Kidney (tissue), 22 donors: ENCODE data around the gene AKR1B15. TPM values are rescaled to one million over a fixed set of nuclear protein-coding genes. Genes with fewer than 3 reads are reported as not detected.

ENCODE experiments used
- DNase-seq, 5 donors: peaks; one replicate each; pipeline ENCODE4 v3.0.0-alpha.2; 2013 to 2020
- FAIRE-seq: peaks from 2 replicates; lab custom pipeline; 2012; peaks lifted over from hg19 to GRCh38; lab: Jason Lieb, UNC
- H3K27ac ChIP-seq, 2 donors: one replicate each; pipeline ENCODE4 v1.7.0; 2013; ENCODE audit warnings: low read depth in 2 of 2, low read length in 2 of 2, inconsistent platforms in 1 of 2
- H3K27me3 ChIP-seq: one replicate; pipeline ENCODE4 v1.7.1; 2013; ENCODE audit warnings: low read length, inconsistent platforms; ENCODE audit not compliant: control insufficient read depth, insufficient read depth
- H3K36me3 ChIP-seq, 3 donors: one replicate each; pipeline versions ENCODE4 v1.7.0 to v1.7.1; 2013; ENCODE audit warnings: low read length in 3 of 3, control low read depth in 1 of 3, inconsistent platforms in 1 of 3; ENCODE audit not compliant: insufficient read depth in 3 of 3, control insufficient read depth in 2 of 3
- H3K4me1 ChIP-seq, 3 donors: one replicate each; pipeline versions ENCODE4 v1.7.0 to v1.7.1; 2013; ENCODE audit warnings: low read length in 3 of 3, inconsistent platforms in 1 of 3, low read depth in 1 of 3; ENCODE audit not compliant: control insufficient read depth in 2 of 3, insufficient read depth in 2 of 3
- H3K4me3 ChIP-seq, 3 donors: one replicate each; pipeline versions ENCODE4 v1.7.0 to v1.8.1; 2013; ENCODE audit warnings: low read length in 3 of 3, control low read depth in 1 of 3, inconsistent platforms in 1 of 3
- H3K9ac ChIP-seq, 3 donors: one replicate each; pipeline versions ENCODE4 v1.7.0 to v1.7.1; 2013; ENCODE audit warnings: low read length in 3 of 3, control low read depth in 1 of 3, inconsistent platforms in 1 of 3
- H3K9me3 ChIP-seq, 3 donors: one replicate each; pipeline versions ENCODE4 v1.7.0 to v1.7.1; 2013; ENCODE audit warnings: low read length in 3 of 3, control low read depth in 1 of 3, inconsistent platforms in 1 of 3; ENCODE audit not compliant: control insufficient read depth in 2 of 3, insufficient read depth in 1 of 3
- intact Hi-C: fragments of 100-400 bp; cut with DNase I; formaldehyde crosslinking; loops from one replicate; pipeline ENCODE4 v1.11.1; 2022
- long read RNA-seq, 10 donors: library from polyadenylated mRNA in 1 of 10; unstranded in 1 of 10; transcript quantifications; one replicate each; pipeline ENCODE4 v2.0.0 and lab custom pipeline, GENCODE V29; 2021 to 2026
- polyA plus RNA-seq: library from polyadenylated mRNA; stranded (reverse); fragments of 350-450 nt; fragmentation: Illumina TruSeq; extraction: RNeasy Lipid Tissue Mini Kit (QIAGEN cat#74804); gene quantifications from one replicate; pipeline ENCODE4 v1.2.3, GENCODE V29; 2014; ENCODE audit warnings: low read depth, low replicate concordance; ENCODE audit not compliant: insufficient read depth
- total RNA-seq: library from RNA; stranded (reverse); fragmentation: NEBNext Ultra II Directional; extraction: Animal tissue kit (Norgen Biotek cat#: 25700); gene quantifications from one replicate; pipeline ENCODE4 v1.2.1, GENCODE V29; 2021
- TF ChIP-seq, protein P1 (sequence below): IDR thresholded peaks from 3 replicates; pipeline ENCODE4 v1.5.1; 2012; ENCODE audit warnings: mild to moderate bottlenecking, moderate library complexity, borderline replicate concordance; ENCODE audit not compliant: insufficient read depth; ENCODE audit errors: extremely low read depth
- donor health status: control.
- donor health status: control.
- donor health status: control.
- donor health status: control.
- donor health status: control.
- donor health status: DM: yes; HTN: yes; CAD: no.
- donor health status: Normal renal cell carcinoma (clear cell type).

The AKR1B15 gene
- total RNA-seq (not detected), polyA plus RNA-seq (not detected)
- long read RNA-seq, donor 1 = 0 reads
- long read RNA-seq, donor 2 = 0 reads
- long read RNA-seq, donor 3 = 0 reads
- long read RNA-seq, donor 4 = 0 reads
- long read RNA-seq, donor 5 = 0 reads
- long read RNA-seq, donor 6 = 0 reads
- long read RNA-seq, donor 7 = 0 reads
- long read RNA-seq, donor 8 = 0 reads
- long read RNA-seq, donor 9 = 0 reads
- long read RNA-seq, donor 10 = 0 reads

DNA sequence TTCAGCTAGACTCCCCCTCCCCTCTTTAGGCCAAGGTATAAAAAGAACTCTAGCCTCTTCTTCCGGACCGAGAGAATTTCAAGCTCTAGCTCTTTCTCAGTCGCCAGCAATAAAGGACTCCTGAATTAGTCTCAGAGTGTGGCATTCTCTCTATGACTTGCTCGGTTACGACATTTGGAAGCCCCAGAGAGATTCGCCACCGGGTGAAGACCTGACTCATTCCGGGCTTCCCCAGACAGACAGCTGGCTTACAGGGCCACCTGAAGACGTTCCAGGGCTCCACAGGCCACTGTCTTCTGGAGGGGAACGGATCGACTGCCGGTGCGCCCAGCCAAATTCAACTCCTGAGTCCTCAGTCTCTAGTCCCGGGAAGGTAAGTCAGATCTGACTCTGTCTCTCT, at the start of gene AKR1B15:
TSS of gene AKR1B15 (plus strand) at position 234 of the 400 bp plus-strand sequence. CDS start 15,510 bp downstream, outside the sequence.
- DNase-seq = no peak
- Histone ChIP-seq H3K27ac (no peak within 1 kb of the TSS), H3K9me3 (no peaks in the 10 kb centered on the region), H3K36me3 (no peaks in the 10 kb centered on the region), H3K4me1 (peaks cover 0 to 2% (median 0%) of the 10 kb centered on the region in 3 donors), H3K27me3 (no peaks in the 10 kb centered on the region), H3K4me3 (peak within 1 kb of the TSS in 1 of 3 donors; percentile 64), H3K9ac (no peak within 1 kb of the TSS)
- TF ChIP-seq, protein P1, sequence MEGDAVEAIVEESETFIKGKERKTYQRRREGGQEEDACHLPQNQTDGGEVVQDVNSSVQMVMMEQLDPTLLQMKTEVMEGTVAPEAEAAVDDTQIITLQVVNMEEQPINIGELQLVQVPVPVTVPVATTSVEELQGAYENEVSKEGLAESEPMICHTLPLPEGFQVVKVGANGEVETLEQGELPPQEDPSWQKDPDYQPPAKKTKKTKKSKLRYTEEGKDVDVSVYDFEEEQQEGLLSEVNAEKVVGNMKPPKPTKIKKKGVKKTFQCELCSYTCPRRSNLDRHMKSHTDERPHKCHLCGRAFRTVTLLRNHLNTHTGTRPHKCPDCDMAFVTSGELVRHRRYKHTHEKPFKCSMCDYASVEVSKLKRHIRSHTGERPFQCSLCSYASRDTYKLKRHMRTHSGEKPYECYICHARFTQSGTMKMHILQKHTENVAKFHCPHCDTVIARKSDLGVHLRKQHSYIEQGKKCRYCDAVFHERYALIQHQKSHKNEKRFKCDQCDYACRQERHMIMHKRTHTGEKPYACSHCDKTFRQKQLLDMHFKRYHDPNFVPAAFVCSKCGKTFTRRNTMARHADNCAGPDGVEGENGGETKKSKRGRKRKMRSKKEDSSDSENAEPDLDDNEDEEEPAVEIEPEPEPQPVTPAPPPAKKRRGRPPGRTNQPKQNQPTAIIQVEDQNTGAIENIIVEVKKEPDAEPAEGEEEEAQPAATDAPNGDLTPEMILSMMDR = no peak
- intact Hi-C loops = no loop called here
- FAIRE-seq = no peak

DNA sequence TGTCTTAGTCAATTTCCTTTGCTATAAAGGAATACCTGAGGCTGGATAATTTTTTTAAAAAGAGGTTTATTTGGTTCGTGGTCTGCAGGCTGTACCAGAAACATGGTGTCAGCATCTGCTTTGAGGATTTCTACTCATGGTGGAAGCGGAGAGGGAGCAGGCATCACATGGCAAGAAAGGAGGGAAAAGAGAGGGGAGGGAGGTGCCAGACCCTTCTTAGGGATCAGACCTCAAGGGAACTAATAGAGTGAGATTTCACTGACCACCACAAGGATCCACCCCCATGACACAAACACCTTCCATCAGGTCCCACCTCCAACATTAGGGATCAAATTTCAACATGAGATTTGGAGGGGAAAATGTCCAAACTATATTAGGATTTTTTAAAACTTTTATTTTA, 48.5 kb upstream of the AKR1B15 start:
- Histone ChIP-seq H3K4me3 (no peak overlapping the region), H3K27ac (no peak overlapping the region), H3K9ac (no peak overlapping the region), H3K27me3 (no peaks in the 10 kb centered on the region), H3K4me1 (no peaks in the 10 kb centered on the region), H3K9me3 (no peaks in the 10 kb centered on the region), H3K36me3 (no peaks in the 10 kb centered on the region)
- no peak for DNase-seq
- TF ChIP-seq, protein P1 = no peak
- intact Hi-C loops = no loop called here
- no peak for FAIRE-seq

DNA sequence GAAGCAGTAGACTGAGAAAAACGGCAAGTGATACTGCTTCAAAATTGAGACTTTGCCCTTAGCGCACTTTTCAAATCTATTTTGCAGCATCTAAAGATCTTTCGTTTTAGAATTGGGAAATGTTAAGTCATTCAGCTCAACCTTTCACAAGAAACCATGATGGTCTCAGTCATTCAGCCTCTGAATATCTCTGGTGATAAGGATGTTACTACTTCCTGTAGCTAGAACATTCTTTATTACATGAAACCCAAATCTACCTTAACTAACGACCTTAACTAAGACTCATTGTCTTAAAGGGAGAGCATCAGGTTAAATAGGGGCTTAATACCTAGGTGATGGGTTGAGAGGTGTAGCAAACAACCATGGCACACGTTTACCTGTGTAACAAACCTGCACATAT, 47.9 kb upstream of the AKR1B15 start:
- FAIRE-seq (no peak), DNase-seq (no peak)
- intact Hi-C loops = no loop called here
- no peaks in the 10 kb centered on the region for H3K9me3 ChIP-seq
- H3K4me1 ChIP-seq = no peaks in the 10 kb centered on the region
- H3K9ac ChIP-seq = no peak overlapping the region
- H3K27me3 ChIP-seq = no peaks in the 10 kb centered on the region
- no peak overlapping the region for H3K27ac ChIP-seq
- H3K4me3 ChIP-seq = no peak overlapping the region
- no peaks in the 10 kb centered on the region for H3K36me3 ChIP-seq
- TF ChIP-seq, protein P1 = no peak
